H1 (cell line): Measurements from ENCODE around the gene DENND1A. TPM values are rescaled to one million over a fixed set of nuclear protein-coding genes. Genes with fewer than 3 reads are reported as not detected.
A peak's percentile ranks its signal among the peaks of the same experiment; 100 is the strongest.

ENCODE experiments used
- HDAC6 ChIP-seq: IDR thresholded peaks from one replicate; pipeline ENCODE4 v1.7.1; 2012; ENCODE audit warnings: low read depth, mild to moderate bottlenecking, inconsistent platforms, low read length, moderate library complexity
- MAFK ChIP-seq: IDR thresholded peaks from 2 replicates; pipeline ENCODE4 v1.6.1; 2012; ENCODE audit warnings: low read depth, mild to moderate bottlenecking, improper control_type of control experiment, low read length
- RBBP5 ChIP-seq: IDR thresholded peaks from 2 replicates; pipeline ENCODE4 v1.7.1; 2012; ENCODE audit warnings: low read depth, mild to moderate bottlenecking, inconsistent platforms, low read length, moderate library complexity, borderline replicate concordance
- polyA plus RNA-seq, 7 experiments: library from polyadenylated mRNA; depleted of rRNA in 3 of 7; stranded (reverse) in 5 of 7; unstranded in 2 of 7; fragments of >200 nt in 5 of 7; fragments of 200-250 nt in 2 of 7; gene quantifications; 1 replicate in 5 of 7; 2 replicates in 1 of 7; 4 replicates in 1 of 7; pipeline versions ENCODE4 v1.2.1 to v1.2.3, GENCODE V29; 2011 to 2013; ENCODE audit warnings: missing spikeins in 2 of 7, mixed read lengths in 2 of 7
- total RNA-seq: library from RNA; stranded (reverse); fragmentation: NEBNext Ultra II Directional; extraction: Animal tissue kit (Norgen Biotek cat#: 25700); gene quantifications from 2 replicates; pipeline ENCODE4 v1.2.1, GENCODE V29; 2021
- TF ChIP-seq, protein P1 (sequence below): fragments of 300-600 bp; sonication (generic); IDR thresholded peaks from 2 replicates; pipeline ENCODE4 v1.7.1; 2012; ENCODE audit warnings: low read length, moderate library complexity, mild to moderate bottlenecking, inconsistent platforms; ENCODE audit not compliant: insufficient replicate concordance

Gene DENND1A
- total and polyA plus RNA-seq, 2 of the 8 experiments (the other 6 are each of a cell fraction or from before 2014, with no cell fraction given), result 24.1 to 26.4 TPM

DNA sequence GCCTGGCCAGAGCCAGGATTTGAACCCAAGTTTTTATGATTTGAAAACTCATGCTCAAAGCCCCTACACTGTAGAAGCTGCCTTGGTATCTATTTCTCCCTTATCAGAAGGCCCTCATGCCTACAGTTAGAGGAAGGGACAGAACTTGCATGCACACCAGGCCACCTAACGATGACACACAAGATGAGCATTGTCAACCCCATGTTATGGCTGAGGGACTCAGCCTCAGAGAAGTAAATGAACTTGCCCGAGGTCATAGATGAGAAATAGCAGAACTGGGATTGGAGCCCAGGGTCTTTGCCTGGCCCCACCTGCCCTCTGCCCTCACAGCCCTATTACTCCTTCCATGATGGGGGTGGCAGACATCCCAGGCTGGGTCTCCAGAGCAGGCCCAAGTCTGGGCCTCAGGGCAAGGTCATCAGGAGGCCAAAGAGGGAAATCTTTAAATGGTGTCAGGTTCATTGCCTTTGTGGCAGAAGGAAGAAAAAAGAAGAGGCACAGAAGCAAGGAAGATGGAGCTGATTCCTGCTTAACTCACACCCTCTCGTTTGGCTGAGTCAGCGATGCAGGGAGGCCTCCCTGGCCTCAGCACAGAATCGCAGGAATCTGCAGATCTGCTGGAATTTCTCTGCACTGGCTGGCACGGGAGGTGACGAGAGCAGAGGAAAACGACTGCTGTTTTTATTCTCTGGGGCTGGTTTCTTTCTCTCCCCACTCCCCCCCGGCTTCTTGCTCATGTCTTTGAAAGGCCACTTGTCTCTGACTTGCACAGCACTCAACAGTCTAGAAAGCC is 594.5 kb downstream of the DENND1A start (continued):
- TF ChIP-seq, protein P1, sequence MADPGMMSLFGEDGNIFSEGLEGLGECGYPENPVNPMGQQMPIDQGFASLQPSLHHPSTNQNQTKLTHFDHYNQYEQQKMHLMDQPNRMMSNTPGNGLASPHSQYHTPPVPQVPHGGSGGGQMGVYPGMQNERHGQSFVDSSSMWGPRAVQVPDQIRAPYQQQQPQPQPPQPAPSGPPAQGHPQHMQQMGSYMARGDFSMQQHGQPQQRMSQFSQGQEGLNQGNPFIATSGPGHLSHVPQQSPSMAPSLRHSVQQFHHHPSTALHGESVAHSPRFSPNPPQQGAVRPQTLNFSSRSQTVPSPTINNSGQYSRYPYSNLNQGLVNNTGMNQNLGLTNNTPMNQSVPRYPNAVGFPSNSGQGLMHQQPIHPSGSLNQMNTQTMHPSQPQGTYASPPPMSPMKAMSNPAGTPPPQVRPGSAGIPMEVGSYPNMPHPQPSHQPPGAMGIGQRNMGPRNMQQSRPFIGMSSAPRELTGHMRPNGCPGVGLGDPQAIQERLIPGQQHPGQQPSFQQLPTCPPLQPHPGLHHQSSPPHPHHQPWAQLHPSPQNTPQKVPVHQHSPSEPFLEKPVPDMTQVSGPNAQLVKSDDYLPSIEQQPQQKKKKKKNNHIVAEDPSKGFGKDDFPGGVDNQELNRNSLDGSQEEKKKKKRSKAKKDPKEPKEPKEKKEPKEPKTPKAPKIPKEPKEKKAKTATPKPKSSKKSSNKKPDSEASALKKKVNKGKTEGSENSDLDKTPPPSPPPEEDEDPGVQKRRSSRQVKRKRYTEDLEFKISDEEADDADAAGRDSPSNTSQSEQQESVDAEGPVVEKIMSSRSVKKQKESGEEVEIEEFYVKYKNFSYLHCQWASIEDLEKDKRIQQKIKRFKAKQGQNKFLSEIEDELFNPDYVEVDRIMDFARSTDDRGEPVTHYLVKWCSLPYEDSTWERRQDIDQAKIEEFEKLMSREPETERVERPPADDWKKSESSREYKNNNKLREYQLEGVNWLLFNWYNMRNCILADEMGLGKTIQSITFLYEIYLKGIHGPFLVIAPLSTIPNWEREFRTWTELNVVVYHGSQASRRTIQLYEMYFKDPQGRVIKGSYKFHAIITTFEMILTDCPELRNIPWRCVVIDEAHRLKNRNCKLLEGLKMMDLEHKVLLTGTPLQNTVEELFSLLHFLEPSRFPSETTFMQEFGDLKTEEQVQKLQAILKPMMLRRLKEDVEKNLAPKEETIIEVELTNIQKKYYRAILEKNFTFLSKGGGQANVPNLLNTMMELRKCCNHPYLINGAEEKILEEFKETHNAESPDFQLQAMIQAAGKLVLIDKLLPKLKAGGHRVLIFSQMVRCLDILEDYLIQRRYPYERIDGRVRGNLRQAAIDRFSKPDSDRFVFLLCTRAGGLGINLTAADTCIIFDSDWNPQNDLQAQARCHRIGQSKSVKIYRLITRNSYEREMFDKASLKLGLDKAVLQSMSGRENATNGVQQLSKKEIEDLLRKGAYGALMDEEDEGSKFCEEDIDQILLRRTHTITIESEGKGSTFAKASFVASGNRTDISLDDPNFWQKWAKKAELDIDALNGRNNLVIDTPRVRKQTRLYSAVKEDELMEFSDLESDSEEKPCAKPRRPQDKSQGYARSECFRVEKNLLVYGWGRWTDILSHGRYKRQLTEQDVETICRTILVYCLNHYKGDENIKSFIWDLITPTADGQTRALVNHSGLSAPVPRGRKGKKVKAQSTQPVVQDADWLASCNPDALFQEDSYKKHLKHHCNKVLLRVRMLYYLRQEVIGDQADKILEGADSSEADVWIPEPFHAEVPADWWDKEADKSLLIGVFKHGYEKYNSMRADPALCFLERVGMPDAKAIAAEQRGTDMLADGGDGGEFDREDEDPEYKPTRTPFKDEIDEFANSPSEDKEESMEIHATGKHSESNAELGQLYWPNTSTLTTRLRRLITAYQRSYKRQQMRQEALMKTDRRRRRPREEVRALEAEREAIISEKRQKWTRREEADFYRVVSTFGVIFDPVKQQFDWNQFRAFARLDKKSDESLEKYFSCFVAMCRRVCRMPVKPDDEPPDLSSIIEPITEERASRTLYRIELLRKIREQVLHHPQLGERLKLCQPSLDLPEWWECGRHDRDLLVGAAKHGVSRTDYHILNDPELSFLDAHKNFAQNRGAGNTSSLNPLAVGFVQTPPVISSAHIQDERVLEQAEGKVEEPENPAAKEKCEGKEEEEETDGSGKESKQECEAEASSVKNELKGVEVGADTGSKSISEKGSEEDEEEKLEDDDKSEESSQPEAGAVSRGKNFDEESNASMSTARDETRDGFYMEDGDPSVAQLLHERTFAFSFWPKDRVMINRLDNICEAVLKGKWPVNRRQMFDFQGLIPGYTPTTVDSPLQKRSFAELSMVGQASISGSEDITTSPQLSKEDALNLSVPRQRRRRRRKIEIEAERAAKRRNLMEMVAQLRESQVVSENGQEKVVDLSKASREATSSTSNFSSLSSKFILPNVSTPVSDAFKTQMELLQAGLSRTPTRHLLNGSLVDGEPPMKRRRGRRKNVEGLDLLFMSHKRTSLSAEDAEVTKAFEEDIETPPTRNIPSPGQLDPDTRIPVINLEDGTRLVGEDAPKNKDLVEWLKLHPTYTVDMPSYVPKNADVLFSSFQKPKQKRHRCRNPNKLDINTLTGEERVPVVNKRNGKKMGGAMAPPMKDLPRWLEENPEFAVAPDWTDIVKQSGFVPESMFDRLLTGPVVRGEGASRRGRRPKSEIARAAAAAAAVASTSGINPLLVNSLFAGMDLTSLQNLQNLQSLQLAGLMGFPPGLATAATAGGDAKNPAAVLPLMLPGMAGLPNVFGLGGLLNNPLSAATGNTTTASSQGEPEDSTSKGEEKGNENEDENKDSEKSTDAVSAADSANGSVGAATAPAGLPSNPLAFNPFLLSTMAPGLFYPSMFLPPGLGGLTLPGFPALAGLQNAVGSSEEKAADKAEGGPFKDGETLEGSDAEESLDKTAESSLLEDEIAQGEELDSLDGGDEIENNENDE, result no peak
- TF ChIP-seq RBBP5 (0 out of 2 replicates have a peak, but pooled peaks have one; percentile 17), HDAC6 (no peak), MAFK (peak; percentile 95)
